A549 (cell line): Measurements from ENCODE around the gene CYP2R1.

Source experiments
- CEBPB ChIP-seq, 2 experiments: fragments of >200 bp in 1 of 2; sonication (Bioruptor Twin) in 1 of 2; formaldehyde crosslinking in 1 of 2; IDR thresholded peaks; 2 replicates each; pipeline ENCODE4 v1.6.1; 2012 to 2016
- CHD4 ChIP-seq: fragments of 200-600 bp; sonication (generic); IDR thresholded peaks from 2 replicates; pipeline ENCODE4 v1.6.1; 2016; ENCODE audit warnings: antibody characterized with exemption, mild to moderate bottlenecking, borderline replicate concordance
- EHMT2 ChIP-seq: fragments of 200-600 bp; sonication (generic); IDR thresholded peaks from 2 replicates; pipeline ENCODE4 v1.6.1; 2016; ENCODE audit warnings: antibody characterized with exemption, low read depth, mild to moderate bottlenecking, moderate library complexity
- MAFK ChIP-seq: fragments of 450-650 bp; IDR thresholded peaks from 2 replicates; pipeline ENCODE4 v1.6.1; 2014; ENCODE audit not compliant: partially characterized antibody
- POLR2A ChIP-seq: IDR thresholded peaks from 2 replicates; pipeline ENCODE4 v1.6.1; 2012; ENCODE audit warnings: mild to moderate bottlenecking, low read length
- POLR2AphosphoS2 ChIP-seq: conservative IDR thresholded peaks from 2 replicates; pipeline ENCODE4 v1.6.1; 2012; ENCODE audit warnings: low read length, improper control_type of control experiment, inconsistent platforms
- SREBF2 ChIP-seq: fragments of 450-650 bp; IDR thresholded peaks from 2 replicates; pipeline ENCODE4 v1.6.1; 2014; ENCODE audit warnings: mild to moderate bottlenecking, moderate library complexity
- TF ChIP-seq, protein P1 (sequence below): fragments of 450-650 bp; IDR thresholded peaks from 2 replicates; pipeline ENCODE4 v1.6.1; 2014; ENCODE audit warnings: antibody characterized with exemption
- TF ChIP-seq, protein P2 (sequence below): fragments of >200 bp; sonication (Bioruptor Twin); formaldehyde crosslinking; IDR thresholded peaks from 3 replicates; pipeline ENCODE4 v1.5.1; 2016

DNA sequence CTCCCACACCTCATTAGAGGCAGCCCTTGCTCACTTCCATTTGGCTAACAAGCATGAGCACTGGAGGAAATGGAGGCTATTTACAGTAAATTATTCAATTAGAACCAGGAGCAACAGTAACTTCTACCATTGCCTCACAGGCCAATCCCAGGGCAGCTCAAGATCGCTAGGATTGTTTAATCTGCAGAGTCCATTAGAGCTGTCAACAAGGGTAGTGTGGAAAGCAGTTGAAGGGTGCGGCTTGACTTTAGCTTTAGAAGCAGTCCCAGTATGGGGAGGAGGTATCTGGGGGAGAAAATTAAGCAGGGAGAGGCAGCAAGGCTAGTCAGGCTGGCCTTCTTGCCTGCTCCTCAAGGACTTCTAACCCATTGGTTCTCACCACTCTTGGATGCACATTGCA lies 38.3 kb upstream of the CYP2R1 start:
- TF ChIP-seq POLR2A (no peak), EHMT2 (no peak), SREBF2 (no peak), POLR2AphosphoS2 (no peak), CHD4 (no peak), CEBPB (IDR thresholded peaks at IDR 0.05) (no peak), MAFK (no peak)
- TF ChIP-seq, protein P1, sequence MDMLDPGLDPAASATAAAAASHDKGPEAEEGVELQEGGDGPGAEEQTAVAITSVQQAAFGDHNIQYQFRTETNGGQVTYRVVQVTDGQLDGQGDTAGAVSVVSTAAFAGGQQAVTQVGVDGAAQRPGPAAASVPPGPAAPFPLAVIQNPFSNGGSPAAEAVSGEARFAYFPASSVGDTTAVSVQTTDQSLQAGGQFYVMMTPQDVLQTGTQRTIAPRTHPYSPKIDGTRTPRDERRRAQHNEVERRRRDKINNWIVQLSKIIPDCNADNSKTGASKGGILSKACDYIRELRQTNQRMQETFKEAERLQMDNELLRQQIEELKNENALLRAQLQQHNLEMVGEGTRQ, result no peak
- TF ChIP-seq, protein P2, sequence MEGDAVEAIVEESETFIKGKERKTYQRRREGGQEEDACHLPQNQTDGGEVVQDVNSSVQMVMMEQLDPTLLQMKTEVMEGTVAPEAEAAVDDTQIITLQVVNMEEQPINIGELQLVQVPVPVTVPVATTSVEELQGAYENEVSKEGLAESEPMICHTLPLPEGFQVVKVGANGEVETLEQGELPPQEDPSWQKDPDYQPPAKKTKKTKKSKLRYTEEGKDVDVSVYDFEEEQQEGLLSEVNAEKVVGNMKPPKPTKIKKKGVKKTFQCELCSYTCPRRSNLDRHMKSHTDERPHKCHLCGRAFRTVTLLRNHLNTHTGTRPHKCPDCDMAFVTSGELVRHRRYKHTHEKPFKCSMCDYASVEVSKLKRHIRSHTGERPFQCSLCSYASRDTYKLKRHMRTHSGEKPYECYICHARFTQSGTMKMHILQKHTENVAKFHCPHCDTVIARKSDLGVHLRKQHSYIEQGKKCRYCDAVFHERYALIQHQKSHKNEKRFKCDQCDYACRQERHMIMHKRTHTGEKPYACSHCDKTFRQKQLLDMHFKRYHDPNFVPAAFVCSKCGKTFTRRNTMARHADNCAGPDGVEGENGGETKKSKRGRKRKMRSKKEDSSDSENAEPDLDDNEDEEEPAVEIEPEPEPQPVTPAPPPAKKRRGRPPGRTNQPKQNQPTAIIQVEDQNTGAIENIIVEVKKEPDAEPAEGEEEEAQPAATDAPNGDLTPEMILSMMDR, result no peak
